Upper lobe of right lung (tissue), 1 donor: ENCODE data around the gene FADS2. TPM values are rescaled to one million over a fixed set of nuclear protein-coding genes. Genes with fewer than 3 reads are reported as not detected.
"Not testable (repeated sequence)": the region's sequence is repeated elsewhere in the genome, so short reads cannot be mapped to it uniquely, and the experiment has no call there.

ENCODE experiments used
- ATAC-seq: fragments of 200-7000 bp; cut with Tn5 transposase; one replicate; pipeline ENCODE4 v1.9.1; 2020; ENCODE audit warnings: mild to moderate bottlenecking, moderate library complexity
- DNase-seq: peaks from one replicate; pipeline ENCODE4 v3.0.0-alpha.2; 2020
- H3K27ac ChIP-seq: fragments of 200-600 bp; one replicate; pipeline ENCODE4 v1.8.0; 2022
- H3K27me3 ChIP-seq: fragments of 200-600 bp; one replicate; pipeline ENCODE4 v1.8.0; 2022; ENCODE audit warnings: mild to moderate bottlenecking
- H3K36me3 ChIP-seq: fragments of 200-600 bp; one replicate; pipeline ENCODE4 v1.8.0; 2022
- H3K4me1 ChIP-seq: fragments of 200-600 bp; one replicate; pipeline ENCODE4 v1.8.0; 2022
- H3K4me3 ChIP-seq: fragments of 200-600 bp; one replicate; pipeline ENCODE4 v1.8.0; 2022; ENCODE audit warnings: mild to moderate bottlenecking
- H3K9me3 ChIP-seq: fragments of 200-600 bp; one replicate; pipeline ENCODE4 v1.8.0; 2022
- intact Hi-C: fragments of 100-400 bp; cut with DNase I; formaldehyde crosslinking; loops from one replicate; pipeline ENCODE4 v1.11.0; 2022
- total RNA-seq: library from RNA; stranded (reverse); fragmentation: NEBNext Ultra II Directional; extraction: Animal tissue kit (Norgen Biotek cat#: 25700); gene quantifications from one replicate; pipeline ENCODE4 v1.2.1, GENCODE V29; 2021
- TF ChIP-seq, protein P1 (sequence below): fragments of 200-600 bp; IDR thresholded peaks from one replicate; pipeline ENCODE4 v1.8.0; 2022; ENCODE audit warnings: antibody characterized with exemption
- donor health status: DM: no; HTN: yes; CAD: no; lungs with severe emphysema.

FADS2 gene
- total RNA-seq, 1 donor from 2014 or later, result 75.1 TPM

- intact Hi-C loops, result no loop called here
- H3K4me1 ChIP-seq, result no peaks in the 10 kb centered on the region
- H3K27ac ChIP-seq, result no peak overlapping the region
- H3K27me3 ChIP-seq, result no peaks in the 10 kb centered on the region
- no peaks in the 10 kb centered on the region for H3K9me3 ChIP-seq
- TF ChIP-seq, protein P1, sequence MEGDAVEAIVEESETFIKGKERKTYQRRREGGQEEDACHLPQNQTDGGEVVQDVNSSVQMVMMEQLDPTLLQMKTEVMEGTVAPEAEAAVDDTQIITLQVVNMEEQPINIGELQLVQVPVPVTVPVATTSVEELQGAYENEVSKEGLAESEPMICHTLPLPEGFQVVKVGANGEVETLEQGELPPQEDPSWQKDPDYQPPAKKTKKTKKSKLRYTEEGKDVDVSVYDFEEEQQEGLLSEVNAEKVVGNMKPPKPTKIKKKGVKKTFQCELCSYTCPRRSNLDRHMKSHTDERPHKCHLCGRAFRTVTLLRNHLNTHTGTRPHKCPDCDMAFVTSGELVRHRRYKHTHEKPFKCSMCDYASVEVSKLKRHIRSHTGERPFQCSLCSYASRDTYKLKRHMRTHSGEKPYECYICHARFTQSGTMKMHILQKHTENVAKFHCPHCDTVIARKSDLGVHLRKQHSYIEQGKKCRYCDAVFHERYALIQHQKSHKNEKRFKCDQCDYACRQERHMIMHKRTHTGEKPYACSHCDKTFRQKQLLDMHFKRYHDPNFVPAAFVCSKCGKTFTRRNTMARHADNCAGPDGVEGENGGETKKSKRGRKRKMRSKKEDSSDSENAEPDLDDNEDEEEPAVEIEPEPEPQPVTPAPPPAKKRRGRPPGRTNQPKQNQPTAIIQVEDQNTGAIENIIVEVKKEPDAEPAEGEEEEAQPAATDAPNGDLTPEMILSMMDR, result no peak
- no peak overlapping the region for H3K4me3 ChIP-seq
- ATAC-seq (no peak), DNase-seq (no peak)
- H3K36me3 ChIP-seq, result peaks cover 3% of the 10 kb centered on the region
These were observed 51.9 kb downstream of the FADS2 start for GRCh38 chr11:61880031-61880430.

- intact Hi-C loops, result no loop called here
- Histone ChIP-seq H3K4me3 (no peak overlapping the region), H3K27ac (no peak overlapping the region), H3K9me3 (no peaks in the 10 kb centered on the region), H3K36me3 (peaks cover 3% of the 10 kb centered on the region), H3K4me1 (no peaks in the 10 kb centered on the region), H3K27me3 (no peaks in the 10 kb centered on the region)
- TF ChIP-seq, protein P1, result no peak
- DNase-seq (no peak), ATAC-seq (no peak)
These were observed 52.4 kb downstream of the FADS2 start for GRCh38 chr11:61880454-61880853.

DNA sequence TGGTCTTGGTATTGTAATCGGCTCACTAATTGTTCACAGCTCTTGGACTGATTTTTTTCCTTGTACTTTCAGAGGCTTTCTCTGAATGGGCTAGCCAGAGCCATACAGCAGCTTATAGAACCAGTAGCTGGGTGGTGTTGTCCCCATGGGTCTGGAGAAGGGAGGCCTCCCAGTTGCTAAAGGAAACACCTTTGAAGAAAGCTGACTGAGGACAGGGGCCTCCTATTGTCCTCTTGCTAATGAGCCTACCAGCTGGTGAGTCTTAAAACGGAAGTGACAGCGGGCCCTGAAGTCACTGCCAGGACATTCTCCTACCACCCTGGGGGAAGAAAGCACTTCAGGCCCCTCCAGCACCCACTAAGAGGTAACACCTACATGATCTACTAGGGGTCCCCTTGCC lies 53.3 kb downstream of the FADS2 start:
- intact Hi-C loops, result no loop called here
- DNase-seq (no peak), ATAC-seq (no peak)
- Histone ChIP-seq H3K9me3 (no peaks in the 10 kb centered on the region), H3K27me3 (no peaks in the 10 kb centered on the region), H3K27ac (no peak overlapping the region), H3K36me3 (peaks cover 3% of the 10 kb centered on the region), H3K4me1 (no peaks in the 10 kb centered on the region), H3K4me3 (no peak overlapping the region)
- TF ChIP-seq, protein P1, result no peak

GRCh38 chr11:61882267-61882666 lies 54.2 kb downstream of the FADS2 start:
- H3K36me3 ChIP-seq, H3K4me1 ChIP-seq, ATAC-seq, intact Hi-C loops, DNase-seq, H3K4me3 ChIP-seq, H3K27ac ChIP-seq, H3K27me3 ChIP-seq, H3K9me3 ChIP-seq: not testable (repeated sequence)

DNA sequence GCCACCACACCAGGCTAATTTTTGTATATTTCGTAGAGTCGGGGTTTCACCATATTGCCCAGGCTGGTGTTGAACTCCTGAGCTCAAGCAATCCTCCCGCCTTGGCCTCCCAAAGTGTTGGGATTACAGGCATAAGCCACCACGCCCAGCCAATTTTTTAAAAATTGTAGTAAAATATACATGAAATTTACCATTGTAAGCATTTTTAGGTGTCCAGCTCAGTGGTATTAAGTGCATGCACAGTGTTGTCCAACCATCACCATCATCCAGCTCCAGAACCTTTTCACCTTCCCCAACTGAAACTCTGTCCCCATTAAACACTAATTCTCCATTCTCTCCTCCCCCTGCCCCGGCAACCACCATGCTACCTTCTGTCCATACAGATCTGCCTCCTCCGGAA lies 54.8 kb downstream of the FADS2 start:
- ATAC-seq, result no peak
- intact Hi-C loops, result no loop called here

DNA sequence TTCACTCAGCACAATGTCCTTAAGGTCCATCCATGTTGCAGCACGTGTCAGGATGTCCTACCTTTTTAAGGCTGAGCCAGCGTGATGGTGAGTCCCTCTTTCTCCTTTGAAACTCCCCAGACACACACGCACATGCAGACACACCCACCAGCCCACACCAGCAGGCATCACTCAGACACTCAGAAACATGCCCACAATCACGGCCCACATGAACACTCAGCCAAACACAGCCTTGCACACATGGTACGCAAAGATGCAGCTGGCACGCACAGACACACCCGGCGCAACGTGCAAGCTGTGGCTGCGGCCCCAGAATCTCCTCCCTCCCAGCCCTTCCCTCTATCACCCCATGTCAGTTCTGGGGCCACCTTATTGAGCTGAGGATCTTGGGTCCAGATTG lies 55.2 kb downstream of the FADS2 start:
- H3K4me3 ChIP-seq, result no peak overlapping the region
- H3K27me3 ChIP-seq, result no peaks in the 10 kb centered on the region
- H3K36me3 ChIP-seq, result peaks cover 3% of the 10 kb centered on the region
- TF ChIP-seq, protein P1, result no peak
- intact Hi-C loops, result no loop called here
- DNase-seq (no peak), ATAC-seq (no peak)
- no peak overlapping the region for H3K27ac ChIP-seq
- peaks cover 8% of the 10 kb centered on the region for H3K4me1 ChIP-seq
- no peaks in the 10 kb centered on the region for H3K9me3 ChIP-seq

More for the DNA sequence above, 54.8 kb downstream of the FADS2 start:
- no peak overlapping the region for H3K27ac ChIP-seq
- H3K4me3 ChIP-seq, result no peak overlapping the region
- H3K9me3 ChIP-seq, result no peaks in the 10 kb centered on the region
- peaks cover 3% of the 10 kb centered on the region for H3K36me3 ChIP-seq
- TF ChIP-seq, protein P1, result no peak
- DNase-seq, result no peak
- H3K4me1 ChIP-seq, result peaks cover 7% of the 10 kb centered on the region
- H3K27me3 ChIP-seq, result no peaks in the 10 kb centered on the region
